NK-92 (cell line): ENCODE results near the gene MOSMO.

Experiments used
- DNase-seq: peaks from one replicate; lab custom pipeline; 2025; ENCODE audit not compliant: unreplicated experiment; lab: John Stamatoyannopoulos, UW

The MOSMO gene

DNA sequence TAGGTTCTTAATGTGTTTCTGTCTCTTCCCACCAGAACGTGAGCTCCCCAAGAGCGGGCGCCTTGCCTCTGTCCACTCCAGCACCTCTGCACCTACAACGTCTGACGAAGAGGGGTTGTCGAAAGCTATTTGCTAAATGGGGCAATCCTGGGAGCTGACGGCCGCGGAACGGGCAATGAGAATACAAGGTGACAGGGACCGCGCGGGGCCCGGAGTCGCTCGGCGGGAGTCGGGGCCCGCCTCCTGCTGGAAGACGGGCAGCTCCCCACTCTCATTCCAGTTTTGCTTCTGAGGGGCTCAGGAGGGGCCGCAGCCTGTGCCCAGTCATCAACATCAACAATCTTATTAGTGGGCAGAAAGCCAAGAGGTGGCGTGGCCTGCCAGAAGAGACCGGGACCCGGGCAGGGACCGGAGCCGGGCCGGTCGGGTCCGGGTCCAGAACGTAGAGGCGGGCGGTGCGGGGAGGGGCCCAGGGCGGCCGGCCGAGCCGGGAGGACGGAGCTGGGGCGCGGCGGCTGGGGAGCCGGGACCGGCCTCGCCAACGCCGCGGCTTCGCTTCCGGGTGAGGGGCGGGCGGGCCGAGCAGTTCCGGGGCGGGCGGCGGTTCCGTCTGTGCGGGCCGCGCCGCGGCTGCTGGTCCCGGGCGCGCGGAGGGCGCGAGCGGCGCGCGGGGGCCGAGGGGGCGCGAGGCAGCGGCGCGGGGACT, at the start of gene MOSMO:
MOSMO (plus strand) TSS at position 603 of the 706 bp plus-strand sequence. CDS start 191 bp downstream, outside the sequence.
- DNase-seq: no peak

GRCh38 chr16:21959050-21959449, 48.9 kb upstream of the MOSMO start:
- DNase-seq: no peak

DNA sequence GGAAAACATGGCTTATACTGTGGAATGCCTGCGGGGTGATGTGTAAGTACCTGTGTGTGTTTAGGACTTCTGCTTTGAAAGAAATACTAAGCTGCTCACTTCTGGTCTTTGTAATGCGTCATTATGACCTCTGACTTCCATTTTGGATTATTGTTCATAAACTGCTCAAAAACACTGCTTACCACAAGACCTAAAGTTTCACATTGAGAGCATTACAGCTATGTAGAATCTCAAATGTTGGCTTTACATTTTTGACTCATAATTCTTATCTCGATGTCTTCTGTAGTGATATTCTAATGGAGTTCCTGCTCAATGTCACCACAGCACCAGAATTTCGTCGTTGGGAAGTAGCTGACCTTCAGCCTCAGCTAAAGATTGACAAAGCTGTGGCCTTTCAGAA, 45.4 kb upstream of the MOSMO start:
- DNase-seq: no peak

- no peak for DNase-seq
Observed at GRCh38 chr16:21963887-21964286, 44.0 kb upstream of the MOSMO start.

GRCh38 chr16:21964353-21964752, 43.6 kb upstream of the MOSMO start:
- no peak for DNase-seq

DNA sequence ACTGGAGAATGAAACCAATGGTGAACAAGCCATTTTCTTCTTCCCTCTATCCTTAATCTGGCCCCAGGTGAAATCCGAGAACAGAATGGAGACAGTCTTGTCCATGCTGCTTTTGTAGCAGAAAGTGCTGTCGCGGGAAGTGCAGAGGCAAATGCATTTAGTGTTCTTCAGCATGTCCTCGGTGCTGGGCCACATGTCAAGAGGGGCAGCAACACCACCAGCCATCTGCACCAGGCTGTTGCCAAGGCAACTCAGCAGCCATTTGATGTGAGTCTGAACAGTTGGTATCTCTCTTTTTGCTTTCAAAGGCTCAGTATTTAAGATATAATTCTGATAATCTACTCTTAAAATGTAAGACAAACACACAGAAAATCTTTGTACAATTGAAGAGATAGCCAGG, 36.1 kb upstream of the MOSMO start:
- no peak for DNase-seq

DNA sequence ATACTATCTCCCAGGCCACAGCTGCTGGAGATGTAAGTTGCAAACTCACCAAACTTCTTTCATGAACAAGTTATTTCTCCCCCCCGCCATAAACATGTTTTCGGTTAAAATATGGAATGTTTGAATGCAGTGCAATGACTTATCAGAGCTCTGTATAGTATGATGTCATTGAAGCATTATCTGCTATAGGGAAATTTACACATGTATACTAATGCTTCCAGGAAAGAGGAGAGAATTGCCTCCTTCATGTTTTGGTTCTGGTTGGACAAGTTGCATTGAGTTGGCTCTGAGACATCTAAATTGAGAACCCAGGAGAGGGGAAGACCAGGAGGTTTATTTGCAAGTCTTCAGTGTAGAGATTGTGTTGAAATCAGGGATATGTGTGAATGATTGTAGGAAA, 34.0 kb upstream of the MOSMO start:
- DNase-seq: no peak

- no peak for DNase-seq
Observed at GRCh38 chr16:21980032-21980431, 27.9 kb upstream of the MOSMO start.

DNA sequence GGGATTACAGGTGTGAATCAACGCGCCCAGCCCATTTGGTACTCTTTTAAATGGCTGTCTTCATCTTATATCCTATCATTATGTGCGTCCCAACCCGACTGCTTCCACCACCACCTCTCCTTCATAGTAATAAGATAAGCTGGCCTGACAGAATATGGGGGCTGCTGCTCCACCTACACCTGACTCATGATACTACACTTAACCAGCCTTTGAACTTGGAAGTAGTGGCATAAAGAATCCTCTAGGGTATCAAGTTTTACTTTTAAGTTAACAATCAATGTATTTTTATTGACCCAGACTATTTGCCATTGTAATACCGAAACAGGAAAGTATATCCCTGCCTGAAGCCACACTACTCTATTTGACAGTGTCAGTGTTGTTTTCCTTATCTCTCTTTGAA, 25.8 kb upstream of the MOSMO start:
- DNase-seq: no peak

DNA sequence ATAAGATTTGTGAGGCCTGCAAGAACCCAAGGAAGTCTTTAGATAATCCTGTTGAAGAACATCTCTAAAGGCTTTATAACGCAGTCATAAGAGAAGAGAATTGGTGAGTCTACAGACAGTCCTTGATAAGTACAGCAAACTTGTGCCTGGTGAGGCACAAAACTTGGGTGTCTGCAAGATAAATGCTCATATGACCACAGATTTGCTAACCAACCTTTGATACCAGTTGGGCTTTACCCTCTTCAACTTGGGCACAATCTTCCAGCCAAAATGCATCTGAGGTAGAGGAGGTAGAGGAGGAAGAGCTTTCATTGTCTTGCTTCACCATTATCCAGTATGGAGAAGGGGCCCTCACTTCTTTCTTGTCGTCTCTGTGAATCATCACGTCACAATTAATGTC, 23.8 kb upstream of the MOSMO start:
- no peak for DNase-seq

DNA sequence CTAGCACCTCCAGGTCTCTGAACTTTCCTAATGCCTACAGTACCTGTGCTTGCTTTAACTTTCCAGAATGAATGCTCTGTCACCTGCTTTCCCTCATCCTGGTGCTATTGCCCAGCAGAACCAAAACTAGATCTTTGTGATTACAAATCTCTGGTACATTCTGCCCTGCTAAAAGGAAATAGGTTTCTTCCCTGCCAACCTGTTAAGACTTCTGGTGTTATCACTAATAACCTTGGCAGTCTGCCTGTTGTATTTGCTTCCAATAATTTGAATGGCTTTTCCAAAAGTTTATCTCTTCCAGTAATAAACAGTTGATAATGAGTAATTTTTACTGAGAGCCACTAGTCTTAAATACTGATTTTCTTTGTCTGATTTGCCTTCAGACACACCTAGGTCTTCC, 22.4 kb upstream of the MOSMO start:
- no peak for DNase-seq

DNA sequence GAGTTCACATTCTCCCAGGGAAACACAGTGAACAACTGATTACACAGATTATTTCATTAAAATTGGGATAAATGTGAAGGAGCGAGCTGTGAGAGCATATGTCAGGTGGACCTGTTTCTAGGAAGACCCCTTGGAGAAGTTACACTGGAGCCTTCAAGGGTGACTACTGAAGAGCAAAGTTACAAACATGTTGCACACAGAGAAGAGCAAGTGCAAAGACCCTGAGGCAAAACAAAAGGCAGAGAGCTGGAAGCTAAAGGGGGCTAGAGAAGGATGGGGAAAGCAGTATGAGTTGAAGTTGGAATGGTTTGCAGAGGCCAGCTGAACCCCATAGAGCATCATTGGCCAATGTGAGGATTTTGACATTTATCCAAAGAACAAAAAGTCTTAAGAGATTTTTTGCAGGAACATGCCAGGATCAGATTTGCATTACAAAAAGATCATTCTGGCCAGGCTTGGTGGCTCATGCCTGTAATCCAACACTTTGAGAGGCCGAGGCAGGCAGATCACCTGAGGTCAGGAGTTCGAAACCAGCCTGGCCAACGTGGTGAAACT, 21.1 kb upstream of the MOSMO start:
- DNase-seq: no peak

DNA sequence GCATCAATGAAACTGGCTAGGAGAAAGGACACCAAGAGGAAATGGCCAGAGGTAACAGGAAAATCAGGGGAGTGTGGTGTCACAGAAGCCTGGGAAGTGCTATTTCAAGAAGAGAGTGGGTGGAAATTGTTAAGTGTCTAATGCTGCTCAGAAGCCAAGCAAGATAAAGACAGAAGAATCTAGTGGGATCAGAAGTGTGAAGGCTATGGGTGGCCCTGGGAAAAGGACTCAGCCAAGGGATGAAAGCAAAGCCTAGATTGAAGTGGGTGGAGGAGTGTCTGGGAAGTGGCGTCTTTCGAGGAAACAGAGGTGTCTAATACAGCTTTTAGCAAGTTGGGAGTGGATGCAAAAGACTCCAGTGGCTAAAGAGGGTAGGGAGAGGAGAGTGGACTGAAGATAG, 20.4 kb upstream of the MOSMO start:
- no peak for DNase-seq

GRCh38 chr16:21989133-21989532, 18.8 kb upstream of the MOSMO start:
- DNase-seq: no peak

DNA sequence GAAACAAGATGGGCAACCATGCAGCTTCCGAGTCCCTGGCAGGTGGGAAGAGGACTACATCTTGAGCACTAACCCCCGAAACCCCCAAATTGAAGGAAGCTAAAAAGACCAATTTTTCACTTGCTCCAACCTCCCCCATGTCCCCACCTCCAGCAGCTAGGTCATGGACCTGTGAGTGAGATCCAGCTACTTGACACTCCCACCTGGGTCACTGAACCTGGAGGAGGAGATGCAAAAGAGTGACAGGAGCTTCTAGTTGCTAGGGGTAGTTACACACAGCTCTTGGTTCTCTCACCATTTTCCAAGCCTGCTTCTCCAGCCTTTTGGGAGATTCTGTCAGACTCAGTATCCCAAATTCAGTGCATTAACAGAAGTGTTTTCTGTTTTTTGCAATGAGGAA, 18.2 kb upstream of the MOSMO start:
- DNase-seq: no peak

GRCh38 chr16:21990381-21990944, 17.4 kb upstream of the MOSMO start:
- no peak for DNase-seq

DNA sequence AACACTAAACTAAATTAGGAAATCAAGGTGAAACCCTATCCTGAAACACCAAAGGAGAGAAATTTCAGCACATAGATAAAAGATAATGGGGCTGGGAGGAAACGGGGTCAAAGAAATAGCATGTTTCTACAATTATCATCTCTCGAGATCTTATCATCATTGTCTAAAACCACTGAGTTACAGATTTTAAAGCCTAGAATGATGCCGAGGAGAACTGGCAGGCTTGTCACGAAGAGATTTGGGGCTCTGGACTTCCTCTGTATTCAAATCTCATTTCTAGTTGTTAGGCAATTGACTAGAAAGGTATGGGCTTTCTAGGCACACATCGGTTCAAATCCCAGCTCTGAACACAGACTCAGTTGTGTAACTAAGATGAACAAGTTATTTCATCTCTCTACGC, 16.3 kb upstream of the MOSMO start:
- DNase-seq: no peak

DNA sequence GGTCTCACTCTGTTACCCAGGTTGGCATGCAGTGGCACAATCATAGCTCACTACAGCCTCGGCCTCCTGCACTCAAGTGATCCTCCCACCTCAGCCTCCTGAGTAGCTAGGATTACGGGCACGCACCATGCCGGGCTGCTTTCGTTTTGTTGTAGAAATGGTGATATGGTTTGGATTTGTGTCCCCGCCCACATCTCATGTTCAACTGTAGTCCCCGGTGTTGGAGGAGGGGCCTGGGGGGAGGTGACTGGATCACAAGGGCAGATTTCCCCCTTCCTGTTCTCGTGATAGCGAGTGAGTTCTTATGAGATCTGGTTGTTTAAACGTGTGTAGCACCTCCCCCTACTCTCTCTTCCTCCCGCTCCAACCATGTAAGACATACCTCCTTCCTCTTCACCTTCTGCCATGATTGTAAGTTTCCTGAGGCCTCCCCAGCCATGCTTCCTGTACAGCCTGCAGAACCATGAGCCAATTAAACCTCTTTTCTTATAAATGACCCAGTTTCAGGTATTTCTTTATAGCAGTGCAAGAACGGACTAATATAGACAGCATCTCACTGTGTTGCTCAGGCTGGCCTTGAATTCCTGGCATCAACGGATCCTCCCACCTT, 12.9 kb upstream of the MOSMO start:
- DNase-seq: no peak

DNA sequence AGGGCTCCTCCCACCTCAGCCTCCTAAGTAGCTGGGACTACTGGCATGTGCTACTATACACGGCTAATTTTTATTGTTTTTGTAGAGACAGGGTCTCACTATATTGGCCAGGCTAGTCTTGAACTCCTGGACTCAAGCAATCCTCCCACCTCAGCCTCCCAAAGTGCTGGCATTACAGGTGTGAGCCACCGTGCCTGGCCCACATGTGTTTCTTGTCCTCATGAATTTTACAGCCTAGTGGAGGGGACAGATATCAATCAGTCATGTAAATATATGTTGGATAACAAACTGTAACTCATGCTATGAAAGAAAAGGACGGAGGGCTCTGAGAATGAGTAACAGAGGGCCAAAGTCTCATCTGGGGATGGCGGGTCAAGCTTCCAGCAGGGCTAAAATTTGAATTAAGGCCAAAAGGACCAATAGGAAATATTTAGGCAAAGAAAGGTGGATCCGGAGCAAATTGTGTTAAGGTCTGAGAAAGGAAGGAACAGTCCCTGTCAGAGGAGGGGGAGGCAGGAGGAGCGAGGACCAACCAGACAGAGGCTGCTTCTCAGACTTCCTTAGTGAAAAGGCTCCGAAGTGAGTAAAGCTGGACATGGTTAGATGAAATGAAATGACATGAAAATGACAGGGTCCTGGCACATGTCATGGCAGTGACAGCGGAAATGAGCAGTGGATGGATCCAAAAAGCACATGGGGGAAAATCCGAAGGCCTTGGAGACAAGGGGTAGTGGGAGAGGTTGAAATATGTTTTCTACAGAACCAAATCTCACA, 10.8 kb upstream of the MOSMO start:
- DNase-seq: no peak

- no peak for DNase-seq
Observed at GRCh38 chr16:21997697-21998480, 10.0 kb upstream of the MOSMO start.

- DNase-seq: no peak
Observed at GRCh38 chr16:22001591-22001990, 6.3 kb upstream of the MOSMO start.
